Neural progenitor cell (in vitro differentiated cells): Measurements from ENCODE around the gene DIS3L2. TPM values are rescaled to one million over a fixed set of nuclear protein-coding genes. Genes with fewer than 3 reads are reported as not detected.

ENCODE experiments used
- DNase-seq: peaks from one replicate; pipeline ENCODE4 v3.0.0-alpha.2; 2016; ENCODE audit warnings: low spot score
- H2AFZ ChIP-seq: fragments of 200-600 bp; sonication (generic); replicated peaks from 2 replicates; pipeline ENCODE4 v1.6.1; 2016; ENCODE audit warnings: antibody characterized with exemption
- H3F3A ChIP-seq: fragments of 200-600 bp; sonication (generic); 2 replicates; pipeline ENCODE4 v1.6.1; 2016; ENCODE audit warnings: antibody characterized with exemption, low read depth
- H3K27ac ChIP-seq: fragments of 200-600 bp; sonication (generic); 2 replicates; pipeline ENCODE4 v1.5.1; 2016; ENCODE audit warnings: mild to moderate bottlenecking
- H3K27me3 ChIP-seq: fragments of 200-600 bp; sonication (generic); 2 replicates; pipeline ENCODE4 v1.6.1; 2016; ENCODE audit warnings: mild to moderate bottlenecking, moderate library complexity
- H3K36me3 ChIP-seq: fragments of 200-600 bp; sonication (generic); 2 replicates; pipeline ENCODE4 v1.5.1; 2016
- H3K4me1 ChIP-seq: fragments of 200-600 bp; sonication (generic); 2 replicates; pipeline ENCODE4 v1.6.1; 2016; ENCODE audit warnings: mixed run types
- H3K4me2 ChIP-seq: fragments of 200-600 bp; sonication (generic); 2 replicates; pipeline ENCODE4 v1.6.1; 2016
- H3K4me3 ChIP-seq: fragments of 200-600 bp; sonication (generic); 2 replicates; pipeline ENCODE4 v1.5.1; 2016
- H3K79me2 ChIP-seq: fragments of 200-600 bp; sonication (generic); 2 replicates; pipeline ENCODE4 v1.6.1; 2016; ENCODE audit warnings: low read depth
- H3K9ac ChIP-seq: fragments of 200-600 bp; sonication (generic); 2 replicates; pipeline ENCODE4 v1.6.1; 2016
- H3K9me3 ChIP-seq: fragments of 200-600 bp; sonication (generic); 2 replicates; pipeline ENCODE4 v1.5.1; 2016; ENCODE audit warnings: low read depth
- H4K20me1 ChIP-seq: fragments of 200-600 bp; sonication (generic); 2 replicates; pipeline ENCODE4 v1.6.1; 2016; ENCODE audit warnings: low read depth
- H3K27ac Mint-ChIP-seq: 3 replicates; pipeline ENCODE4 v1.8.0; 2021; ENCODE audit warnings: mixed read lengths
- H3K27me3 Mint-ChIP-seq: 2 replicates; pipeline ENCODE4 v1.8.0; 2022; ENCODE audit warnings: low read depth, mild to moderate bottlenecking, inconsistent platforms, moderate library complexity, mixed read lengths; ENCODE audit not compliant: insufficient read depth
- H3K36me3 Mint-ChIP-seq: 3 replicates; pipeline ENCODE4 v1.8.0; 2021; ENCODE audit warnings: mixed read lengths
- H3K4me1 Mint-ChIP-seq: 3 replicates; pipeline ENCODE4 v1.8.0; 2021; ENCODE audit warnings: mixed read lengths
- H3K4me3 Mint-ChIP-seq: 3 replicates; pipeline ENCODE4 v1.8.0; 2021; ENCODE audit warnings: mild to moderate bottlenecking, moderate library complexity, mixed read lengths
- H3K9me3 Mint-ChIP-seq: 3 replicates; pipeline ENCODE4 v1.8.0; 2020; ENCODE audit warnings: mixed read lengths
- EZH2 ChIP-seq: fragments of 200-600 bp; sonication (generic); IDR thresholded peaks from 2 replicates; pipeline ENCODE4 v1.6.1; 2017; ENCODE audit warnings: antibody characterized with exemption, mild to moderate bottlenecking, moderate library complexity
- EZH2phosphoT487 ChIP-seq: fragments of 200-600 bp; sonication (generic); IDR thresholded peaks from 2 replicates; pipeline ENCODE4 v1.6.1; 2017; ENCODE audit warnings: antibody characterized with exemption
- total RNA-seq: library from RNA; depleted of rRNA; stranded (reverse); fragments of >200 nt; gene quantifications from 2 replicates; pipeline ENCODE4 v1.2.3, GENCODE V29; 2015; ENCODE audit warnings: low replicate concordance
- TF ChIP-seq, protein P1 (sequence below): fragments of 200-600 bp; sonication (generic); IDR thresholded peaks from 2 replicates; pipeline ENCODE4 v1.5.1; 2017; ENCODE audit warnings: antibody characterized with exemption, mild to moderate bottlenecking

Gene DIS3L2
- total RNA-seq, 1 donor from 2014 or later, result 23.2 TPM

GRCh38 chr2:232214053-232214452, 252.5 kb downstream of the DIS3L2 start:
- H3K36me3 Mint-ChIP-seq, result peaks cover 10% of the 10 kb centered on the region
- H3K36me3 ChIP-seq, result no peaks in the 10 kb centered on the region
- peaks cover 4% of the 10 kb centered on the region for H3K4me1 Mint-ChIP-seq
- H3K27ac Mint-ChIP-seq, result no peak overlapping the region
- peaks cover 3% of the 10 kb centered on the region for H4K20me1 ChIP-seq
- DNase-seq, result no peak
- no peaks in the 10 kb centered on the region for H3K4me1 ChIP-seq
- no peaks in the 10 kb centered on the region for H3F3A ChIP-seq
- no peak overlapping the region for H3K4me2 ChIP-seq
- no peak overlapping the region for H3K4me3 ChIP-seq
- no peak overlapping the region for H3K9ac ChIP-seq
- H3K79me2 ChIP-seq, result no peaks in the 10 kb centered on the region
- no peaks in the 10 kb centered on the region for H3K9me3 Mint-ChIP-seq
- no peak overlapping the region for H3K27ac ChIP-seq
- no peak overlapping the region for H2AFZ ChIP-seq
- H3K27me3 Mint-ChIP-seq, result peaks cover 4% of the 10 kb centered on the region
- no peak overlapping the region for H3K4me3 Mint-ChIP-seq
- TF ChIP-seq EZH2, result no peak
- TF ChIP-seq, protein P1, sequence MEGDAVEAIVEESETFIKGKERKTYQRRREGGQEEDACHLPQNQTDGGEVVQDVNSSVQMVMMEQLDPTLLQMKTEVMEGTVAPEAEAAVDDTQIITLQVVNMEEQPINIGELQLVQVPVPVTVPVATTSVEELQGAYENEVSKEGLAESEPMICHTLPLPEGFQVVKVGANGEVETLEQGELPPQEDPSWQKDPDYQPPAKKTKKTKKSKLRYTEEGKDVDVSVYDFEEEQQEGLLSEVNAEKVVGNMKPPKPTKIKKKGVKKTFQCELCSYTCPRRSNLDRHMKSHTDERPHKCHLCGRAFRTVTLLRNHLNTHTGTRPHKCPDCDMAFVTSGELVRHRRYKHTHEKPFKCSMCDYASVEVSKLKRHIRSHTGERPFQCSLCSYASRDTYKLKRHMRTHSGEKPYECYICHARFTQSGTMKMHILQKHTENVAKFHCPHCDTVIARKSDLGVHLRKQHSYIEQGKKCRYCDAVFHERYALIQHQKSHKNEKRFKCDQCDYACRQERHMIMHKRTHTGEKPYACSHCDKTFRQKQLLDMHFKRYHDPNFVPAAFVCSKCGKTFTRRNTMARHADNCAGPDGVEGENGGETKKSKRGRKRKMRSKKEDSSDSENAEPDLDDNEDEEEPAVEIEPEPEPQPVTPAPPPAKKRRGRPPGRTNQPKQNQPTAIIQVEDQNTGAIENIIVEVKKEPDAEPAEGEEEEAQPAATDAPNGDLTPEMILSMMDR, result no peak
- H3K9me3 ChIP-seq, result no peaks in the 10 kb centered on the region
- H3K27me3 ChIP-seq, result no peaks in the 10 kb centered on the region

DNA sequence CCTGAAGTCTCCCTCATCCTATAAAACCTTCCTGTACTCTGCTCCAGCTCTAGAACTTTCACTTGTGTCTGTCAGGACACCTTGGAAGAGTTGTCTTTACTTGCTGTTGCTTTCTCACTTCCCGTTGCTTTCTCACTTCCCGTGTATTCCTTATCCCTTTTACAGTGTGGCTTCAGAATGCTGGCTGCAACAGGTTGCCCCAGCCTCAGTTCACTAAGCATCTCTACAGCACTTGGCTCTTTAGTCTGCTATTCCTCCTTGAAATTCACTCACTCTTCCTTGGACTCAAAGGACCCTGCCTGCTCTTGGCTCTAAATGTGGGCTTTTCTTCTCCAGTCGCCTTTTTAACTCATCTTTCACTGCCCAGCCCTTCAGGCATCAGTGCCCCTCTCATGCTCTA, 254.5 kb downstream of the DIS3L2 start:
- Mint-ChIP-seq H3K27ac (no peak overlapping the region), H3K27me3 (peaks cover 6% of the 10 kb centered on the region), H3K4me3 (no peak overlapping the region), H3K4me1 (peaks cover 4% of the 10 kb centered on the region), H3K9me3 (no peaks in the 10 kb centered on the region), H3K36me3 (peaks cover 5% of the 10 kb centered on the region)
- Histone ChIP-seq H3K4me2 (no peak overlapping the region), H3K9me3 (no peaks in the 10 kb centered on the region), H3F3A (no peaks in the 10 kb centered on the region), H3K79me2 (no peaks in the 10 kb centered on the region), H3K9ac (no peak overlapping the region), H2AFZ (no peak overlapping the region), H3K4me3 (no peak overlapping the region), H3K36me3 (no peaks in the 10 kb centered on the region), H4K20me1 (peaks cover 3% of the 10 kb centered on the region), H3K27ac (no peak overlapping the region), H3K4me1 (no peaks in the 10 kb centered on the region), H3K27me3 (no peaks in the 10 kb centered on the region)
- TF ChIP-seq, protein P1, result no peak
- TF ChIP-seq EZH2phosphoT487, result no peak
- no peak for TF ChIP-seq EZH2
- no peak for DNase-seq

DNA sequence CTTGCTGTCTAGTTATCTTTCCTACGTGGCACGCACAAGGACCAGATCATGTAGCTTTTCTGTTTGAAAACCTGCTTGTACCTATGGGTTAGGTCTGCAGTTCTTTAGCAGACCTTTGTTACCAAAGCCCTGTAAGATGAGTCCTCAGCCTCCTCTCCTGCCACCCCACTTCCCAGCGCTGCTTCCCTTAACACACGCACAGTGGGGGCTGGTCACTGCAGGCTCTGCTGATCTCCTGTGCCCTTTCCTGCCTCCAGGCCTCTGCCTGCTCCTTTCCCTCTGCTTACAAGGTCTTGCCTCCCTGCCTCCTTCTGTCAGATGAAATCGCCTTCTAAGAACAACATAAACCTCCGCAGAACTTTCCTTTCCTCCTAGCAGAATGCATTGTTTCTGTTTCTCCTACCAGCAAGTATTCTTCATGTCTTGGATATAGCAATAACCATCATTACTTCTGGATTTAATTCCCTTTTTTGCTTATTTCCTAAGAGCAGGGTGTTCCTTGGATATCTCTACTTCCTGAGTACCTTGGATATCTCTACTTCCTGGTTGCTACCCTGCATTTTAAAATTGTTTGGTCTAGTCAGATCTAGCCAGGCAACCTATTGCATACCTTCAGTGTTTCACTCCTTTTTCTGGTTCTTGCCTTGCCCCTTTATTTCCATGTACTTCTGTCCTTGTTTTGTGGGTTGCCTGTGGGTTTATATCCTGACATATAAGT, 257.4 kb downstream of the DIS3L2 start:
- no peak overlapping the region for H3K4me3 Mint-ChIP-seq
- Histone ChIP-seq H3K27ac (no peak overlapping the region), H3K36me3 (no peaks in the 10 kb centered on the region), H3K4me3 (no peak overlapping the region), H3K9me3 (no peaks in the 10 kb centered on the region), H3K9ac (no peak overlapping the region), H4K20me1 (no peaks in the 10 kb centered on the region), H3K4me1 (no peaks in the 10 kb centered on the region), H2AFZ (no peak overlapping the region), H3K79me2 (no peaks in the 10 kb centered on the region), H3K4me2 (no peak overlapping the region), H3F3A (no peaks in the 10 kb centered on the region), H3K27me3 (no peaks in the 10 kb centered on the region)
- H3K36me3 Mint-ChIP-seq, result peaks cover 8% of the 10 kb centered on the region
- H3K4me1 Mint-ChIP-seq, result peaks cover 4% of the 10 kb centered on the region
- H3K9me3 Mint-ChIP-seq, result no peaks in the 10 kb centered on the region
- DNase-seq, result no peak
- no peak for TF ChIP-seq EZH2phosphoT487
- TF ChIP-seq, protein P1, result no peak
- TF ChIP-seq EZH2, result no peak
- peak overlapping the region; percentile 29 for H3K27ac Mint-ChIP-seq
- peaks cover 6% of the 10 kb centered on the region for H3K27me3 Mint-ChIP-seq
